Measurements from ENCODE around the gene CLCN7. TPM values are rescaled to one million over a fixed set of nuclear protein-coding genes. Genes with fewer than 3 reads are reported as not detected.

The CLCN7 gene
- polyA plus RNA-seq, 1 of the 3 experiments (the other 2 are of a cell fraction): 44.3 TPM

DNA sequence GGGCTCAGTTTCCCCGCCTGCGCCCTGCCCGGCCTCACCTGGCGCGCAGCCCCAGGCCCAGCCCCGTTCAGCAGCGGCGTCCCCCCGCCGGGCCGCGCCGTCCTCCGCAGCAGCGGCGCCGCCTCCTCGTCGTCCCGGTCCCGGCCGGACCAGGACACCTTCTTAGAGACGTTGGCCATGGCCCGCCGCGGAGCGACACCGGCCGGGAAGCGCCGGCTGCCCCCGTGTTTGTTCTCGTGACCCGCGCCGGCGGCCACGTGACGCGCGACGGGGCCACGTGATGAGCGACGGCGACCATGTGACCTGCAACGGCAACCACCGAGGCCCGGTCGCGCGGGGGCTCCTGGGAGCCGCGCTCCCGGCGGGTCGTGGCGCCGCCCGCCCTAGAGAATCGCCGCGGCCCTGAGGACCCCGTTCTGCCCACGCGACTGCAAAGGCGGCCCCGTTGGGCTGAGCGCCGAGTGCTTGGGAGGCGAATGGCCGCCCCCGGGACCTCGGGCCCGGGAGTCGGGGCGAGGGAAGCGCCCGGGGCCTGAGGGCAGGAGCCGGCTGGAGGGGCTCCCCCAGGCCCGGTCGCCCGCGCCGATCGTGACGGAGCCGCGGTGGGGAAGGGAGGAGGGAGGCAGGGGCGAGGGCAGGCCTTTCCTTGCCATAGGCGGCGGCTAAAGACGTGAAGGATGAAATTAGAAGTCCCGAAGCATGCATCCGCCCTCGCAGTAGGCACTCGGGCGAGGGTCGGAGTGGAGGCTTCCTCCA, at the start of gene CLCN7 (continued):
- TF ChIP-seq, protein P1, sequence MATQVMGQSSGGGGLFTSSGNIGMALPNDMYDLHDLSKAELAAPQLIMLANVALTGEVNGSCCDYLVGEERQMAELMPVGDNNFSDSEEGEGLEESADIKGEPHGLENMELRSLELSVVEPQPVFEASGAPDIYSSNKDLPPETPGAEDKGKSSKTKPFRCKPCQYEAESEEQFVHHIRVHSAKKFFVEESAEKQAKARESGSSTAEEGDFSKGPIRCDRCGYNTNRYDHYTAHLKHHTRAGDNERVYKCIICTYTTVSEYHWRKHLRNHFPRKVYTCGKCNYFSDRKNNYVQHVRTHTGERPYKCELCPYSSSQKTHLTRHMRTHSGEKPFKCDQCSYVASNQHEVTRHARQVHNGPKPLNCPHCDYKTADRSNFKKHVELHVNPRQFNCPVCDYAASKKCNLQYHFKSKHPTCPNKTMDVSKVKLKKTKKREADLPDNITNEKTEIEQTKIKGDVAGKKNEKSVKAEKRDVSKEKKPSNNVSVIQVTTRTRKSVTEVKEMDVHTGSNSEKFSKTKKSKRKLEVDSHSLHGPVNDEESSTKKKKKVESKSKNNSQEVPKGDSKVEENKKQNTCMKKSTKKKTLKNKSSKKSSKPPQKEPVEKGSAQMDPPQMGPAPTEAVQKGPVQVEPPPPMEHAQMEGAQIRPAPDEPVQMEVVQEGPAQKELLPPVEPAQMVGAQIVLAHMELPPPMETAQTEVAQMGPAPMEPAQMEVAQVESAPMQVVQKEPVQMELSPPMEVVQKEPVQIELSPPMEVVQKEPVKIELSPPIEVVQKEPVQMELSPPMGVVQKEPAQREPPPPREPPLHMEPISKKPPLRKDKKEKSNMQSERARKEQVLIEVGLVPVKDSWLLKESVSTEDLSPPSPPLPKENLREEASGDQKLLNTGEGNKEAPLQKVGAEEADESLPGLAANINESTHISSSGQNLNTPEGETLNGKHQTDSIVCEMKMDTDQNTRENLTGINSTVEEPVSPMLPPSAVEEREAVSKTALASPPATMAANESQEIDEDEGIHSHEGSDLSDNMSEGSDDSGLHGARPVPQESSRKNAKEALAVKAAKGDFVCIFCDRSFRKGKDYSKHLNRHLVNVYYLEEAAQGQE (IDR thresholded peaks at IDR 0.05; ENCODE audit: low read depth, low read length): peak; percentile 14; the same call in 1 of the 2 replicates
- TF ChIP-seq TEAD4 (IDR thresholded peaks at IDR 0.05; ENCODE audit: borderline replicate concordance, insufficient read depth) (no peak), GATA2 (CRISPR knock-in tag; IDR thresholded peaks at IDR 0.05) (no peak), POLR2AphosphoS5 (IDR thresholded peaks at IDR 0.05; ENCODE audit: low read depth, low read length) (peak; percentile 91), ELF1 (IDR thresholded peaks at IDR 0.05) (peak; percentile 51; the same call in 1 of the 2 replicates), CHD2 (IDR thresholded peaks at IDR 0.05; ENCODE audit: low read length, partially characterized antibody) (no peak), RXRA (IDR thresholded peaks at IDR 0.05; ENCODE audit: borderline replicate concordance, low read depth) (no peak), SMC3 (IDR thresholded peaks at IDR 0.05; ENCODE audit: low read depth, low read length) (no peak), JUND (IDR thresholded peaks at IDR 0.05) (no peak; the same call in 1 of the 2 replicates), YY1 (IDR thresholded peaks at IDR 0.05; ENCODE audit: low read depth) (0 out of 2 replicates have a peak, but pooled peaks have one; percentile 15)
- TF ChIP-seq, protein P2, sequence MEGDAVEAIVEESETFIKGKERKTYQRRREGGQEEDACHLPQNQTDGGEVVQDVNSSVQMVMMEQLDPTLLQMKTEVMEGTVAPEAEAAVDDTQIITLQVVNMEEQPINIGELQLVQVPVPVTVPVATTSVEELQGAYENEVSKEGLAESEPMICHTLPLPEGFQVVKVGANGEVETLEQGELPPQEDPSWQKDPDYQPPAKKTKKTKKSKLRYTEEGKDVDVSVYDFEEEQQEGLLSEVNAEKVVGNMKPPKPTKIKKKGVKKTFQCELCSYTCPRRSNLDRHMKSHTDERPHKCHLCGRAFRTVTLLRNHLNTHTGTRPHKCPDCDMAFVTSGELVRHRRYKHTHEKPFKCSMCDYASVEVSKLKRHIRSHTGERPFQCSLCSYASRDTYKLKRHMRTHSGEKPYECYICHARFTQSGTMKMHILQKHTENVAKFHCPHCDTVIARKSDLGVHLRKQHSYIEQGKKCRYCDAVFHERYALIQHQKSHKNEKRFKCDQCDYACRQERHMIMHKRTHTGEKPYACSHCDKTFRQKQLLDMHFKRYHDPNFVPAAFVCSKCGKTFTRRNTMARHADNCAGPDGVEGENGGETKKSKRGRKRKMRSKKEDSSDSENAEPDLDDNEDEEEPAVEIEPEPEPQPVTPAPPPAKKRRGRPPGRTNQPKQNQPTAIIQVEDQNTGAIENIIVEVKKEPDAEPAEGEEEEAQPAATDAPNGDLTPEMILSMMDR (IDR thresholded peaks at IDR 0.05): no peak

DNA sequence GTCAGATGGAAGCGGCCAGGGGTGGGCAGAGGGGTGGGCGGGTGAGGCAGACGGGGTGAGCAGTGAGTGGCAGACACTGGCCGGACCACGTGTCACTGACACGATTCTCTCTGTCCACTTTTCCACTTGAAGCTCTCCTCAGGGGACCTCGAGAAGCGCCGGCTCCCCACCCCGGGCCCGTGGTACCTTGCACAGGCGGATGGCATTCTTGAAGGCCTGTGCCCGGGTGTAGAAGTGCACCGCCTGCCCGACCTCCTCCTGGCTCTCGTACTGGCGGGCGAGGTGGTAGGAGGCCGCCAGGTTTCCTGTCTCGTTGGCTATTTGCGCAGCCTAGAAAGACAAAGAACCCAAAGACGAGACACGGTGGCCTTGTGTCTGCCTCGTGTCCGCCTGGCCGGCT, 49.5 kb upstream of the CLCN7 start:
- POLR2A ChIA-PET: no interaction called here
- Histone ChIP-seq H3K4me2 (no peak overlapping the region), H3K27me3 (ENCODE audit: insufficient read depth) (no peaks in the 10 kb centered on the region), H3K9me2 (no peaks in the 10 kb centered on the region), H3F3A (replicated peaks; ENCODE audit: insufficient read depth) (no peaks in the 10 kb centered on the region), H3K27ac (ENCODE audit: low read depth in 2 of 2, low read length in 1 of 2) (no peak overlapping the region), H3K36me3 (replicated peaks in 1 of 2; ENCODE audit: control insufficient read depth in 1 of 2, insufficient read depth in 2 of 2, low read length in 1 of 2) (peaks cover 0 to 3% of the 10 kb centered on the region in 2 experiments), H3K9ac (no peak overlapping the region), H3K79me2 (ENCODE audit: insufficient read depth) (no peaks in the 10 kb centered on the region), H3K9me3 (no peaks in the 10 kb centered on the region), H3K4me1 (ENCODE audit: control insufficient read depth in 1 of 2, insufficient read depth in 2 of 2, low read depth in 1 of 2, low read length in 1 of 2) (peaks cover 0 to 7% of the 10 kb centered on the region in 2 experiments; a peak in 1 of 4 replicates), H3K4me3 (ENCODE audit: low read depth in 2 of 2, low read length in 1 of 2) (no peak overlapping the region), H4K20me1 (ENCODE audit: insufficient read depth) (no peaks in the 10 kb centered on the region), H2AFZ (ENCODE audit: low read depth) (no peak overlapping the region)
- 86% methylated on average over 23 of the region's 26 CpGs for WGBS (ENCODE audit: low lambda C conversion rate)
- no peak for DNase-seq
- CTCF ChIA-PET: interaction anchor here (1.4 to 1.6 kb wide), 2 partner anchors 10 to 14 kb away, joined by 5 read pairs; no protein-coding TSS in a partner anchor
- TF ChIP-seq MEF2A (IDR thresholded peaks at IDR 0.05; ENCODE audit: borderline replicate concordance, low read depth): no peak
- TF ChIP-seq RAD21 (IDR thresholded peaks at IDR 0.05; ENCODE audit: low read length): no peak
- TF ChIP-seq, protein P3, sequence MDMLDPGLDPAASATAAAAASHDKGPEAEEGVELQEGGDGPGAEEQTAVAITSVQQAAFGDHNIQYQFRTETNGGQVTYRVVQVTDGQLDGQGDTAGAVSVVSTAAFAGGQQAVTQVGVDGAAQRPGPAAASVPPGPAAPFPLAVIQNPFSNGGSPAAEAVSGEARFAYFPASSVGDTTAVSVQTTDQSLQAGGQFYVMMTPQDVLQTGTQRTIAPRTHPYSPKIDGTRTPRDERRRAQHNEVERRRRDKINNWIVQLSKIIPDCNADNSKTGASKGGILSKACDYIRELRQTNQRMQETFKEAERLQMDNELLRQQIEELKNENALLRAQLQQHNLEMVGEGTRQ (IDR thresholded peaks at IDR 0.05; ENCODE audit: borderline replicate concordance, low read depth, low read length): no peak
- no peak for TF ChIP-seq RFX5 (IDR thresholded peaks at IDR 0.05; ENCODE audit: low read length)
- TF ChIP-seq PBX3 (IDR thresholded peaks at IDR 0.05): no peak
- TF ChIP-seq FOXJ3 (CRISPR knock-in tag; IDR thresholded peaks at IDR 0.05): no peak
- TF ChIP-seq GABPA (IDR thresholded peaks at IDR 0.05; ENCODE audit: low read depth): no peak
- no peak for TF ChIP-seq ELF1 (IDR thresholded peaks at IDR 0.05)
- TF ChIP-seq EP300 (IDR thresholded peaks at IDR 0.05; ENCODE audit: borderline replicate concordance in 1 of 2, low read depth in 1 of 2, low read length in 1 of 2): no peak
- TF ChIP-seq, protein P2 (IDR thresholded peaks at IDR 0.05): no peak
- no peak for TF ChIP-seq RCOR1 (IDR thresholded peaks at IDR 0.05; ENCODE audit: low read length)
- no peak for TF ChIP-seq CHD2 (IDR thresholded peaks at IDR 0.05; ENCODE audit: low read length, partially characterized antibody)

All from SK-N-SH (cell line).